GM12878 (cell line): ENCODE results near the gene IFNL2. TPM values are rescaled to one million over a fixed set of nuclear protein-coding genes. Genes with fewer than 3 reads are reported as not detected.

Source experiments
- ATAC-seq: fragments of 200-7000 bp; cut with Tn5 transposase; 3 replicates; pipeline ENCODE4 v1.9.1; 2020; ENCODE audit warnings: mild to moderate bottlenecking, moderate library complexity
- BruUV-seq: library from RNA; stranded (reverse); fragments of 400-500 nt; replicated peaks from 2 replicates; lab custom pipeline; 2021; lab: Mats Ljungman, UMichigan
- CTCF ChIA-PET: fragments of 300-600 bp; sonication (Branson Sonifier 250); formaldehyde crosslinking; extraction: SDS; loops from one replicate; lab custom pipeline; 2021; ENCODE audit warnings: inconsistent platforms; lab: Yijun Ruan, JAX
- POLR2A ChIA-PET: fragments of 350-600 bp; formaldehyde crosslinking; extraction: SDS; loops from one replicate; lab custom pipeline; 2021; ENCODE audit warnings: inconsistent platforms; lab: Charles Lee
- RAD21 ChIA-PET: fragments of 300-600 bp; sonication (Branson Sonifier 250); formaldehyde crosslinking; loops from one replicate; lab custom pipeline; 2023; ENCODE audit warnings: antibody characterized with exemption; ENCODE audit not compliant: unreplicated experiment; lab: Charles Lee
- SMC1A ChIA-PET: fragments of 300-600 bp; sonication (Branson Sonifier 250); formaldehyde crosslinking; loops from one replicate; lab custom pipeline; 2023; ENCODE audit not compliant: unreplicated experiment, uncharacterized antibody; lab: Charles Lee
- DNase-seq: peaks from one replicate; pipeline ENCODE4 v3.0.0-alpha.2; 2011; ENCODE audit warnings: low read depth, low spot score
- FAIRE-seq: peaks from 3 replicates; lab custom pipeline; 2011; peaks lifted over from hg19 to GRCh38; lab: Jason Lieb, UNC
- H2AFZ ChIP-seq: 2 replicates; pipeline ENCODE4 v1.6.0; 2011; ENCODE audit warnings: low read depth, low read length, control low read depth; ENCODE audit not compliant: control insufficient read depth
- H3K27ac ChIP-seq: 2 replicates; pipeline ENCODE4 v1.5.1; 2011; ENCODE audit warnings: control low read depth; ENCODE audit not compliant: control insufficient read depth, insufficient read depth
- H3K27me3 ChIP-seq, 2 experiments: replicated peaks in 1 of 2; 2 replicates each; pipeline versions ENCODE4 v1.6.0 to v1.6.1; 2011; ENCODE audit warnings: low read length in 1 of 2; ENCODE audit not compliant: control insufficient read depth in 2 of 2, insufficient read depth in 2 of 2
- H3K36me3 ChIP-seq, 2 experiments: 2 replicates each; pipeline ENCODE4 v1.5.1; 2011; ENCODE audit warnings: low read length in 1 of 2; ENCODE audit not compliant: control insufficient read depth in 2 of 2, insufficient read depth in 2 of 2
- H3K4me1 ChIP-seq: 2 replicates; pipeline ENCODE4 v1.6.1; 2011; ENCODE audit warnings: mild to moderate bottlenecking, low read length, moderate library complexity, mixed read lengths; ENCODE audit not compliant: control insufficient read depth, insufficient read depth
- H3K4me2 ChIP-seq: 2 replicates; pipeline ENCODE4 v1.6.0; 2011; ENCODE audit warnings: control low read depth; ENCODE audit not compliant: control insufficient read depth, insufficient read depth
- H3K4me3 ChIP-seq: fragments of 200-600 bp; sonication (generic); 2 replicates; pipeline ENCODE4 v1.5.1; 2016
- H3K79me2 ChIP-seq: 2 replicates; pipeline ENCODE4 v1.6.0; 2011; ENCODE audit warnings: low read length; ENCODE audit not compliant: control insufficient read depth, insufficient read depth
- H3K9ac ChIP-seq: 2 replicates; pipeline ENCODE4 v1.8.0; 2011; ENCODE audit warnings: low read length, control low read depth, mixed read lengths; ENCODE audit not compliant: control insufficient read depth, insufficient read depth
- H3K9me3 ChIP-seq: replicated peaks from 3 replicates; pipeline ENCODE4 v1.5.1; 2011; ENCODE audit warnings: mild to moderate bottlenecking, low read length; ENCODE audit not compliant: control insufficient read depth, insufficient read depth
- H4K20me1 ChIP-seq: 2 replicates; pipeline ENCODE4 v1.6.0; 2011; ENCODE audit not compliant: control insufficient read depth, insufficient read depth
- CREB1 ChIP-seq: IDR thresholded peaks from 2 replicates; pipeline ENCODE4 v1.6.1; 2012; ENCODE audit warnings: low read depth, mild to moderate bottlenecking, inconsistent platforms
- ELK1 ChIP-seq: IDR thresholded peaks from 2 replicates; pipeline ENCODE4 v1.6.1; 2012; ENCODE audit warnings: low read depth, low read length, improper control_type of control experiment
- ESRRA ChIP-seq: IDR thresholded peaks from 2 replicates; pipeline ENCODE4 v1.6.1; 2012; ENCODE audit warnings: mild to moderate bottlenecking, low read length, improper control_type of control experiment
- HDAC6 ChIP-seq: fragments of 200-600 bp; sonication (generic); IDR thresholded peaks from one replicate; pipeline ENCODE4 v1.8.0; 2017; ENCODE audit warnings: antibody characterized with exemption; ENCODE audit not compliant: unreplicated experiment
- JUNB ChIP-seq: IDR thresholded peaks from 2 replicates; pipeline ENCODE4 v1.6.1; 2016; ENCODE audit warnings: antibody characterized with exemption, mild to moderate bottlenecking
- MAX ChIP-seq: IDR thresholded peaks from 2 replicates; pipeline ENCODE4 v1.6.1; 2012; ENCODE audit warnings: low read depth, low read length, improper control_type of control experiment
- SKIL ChIP-seq: fragments of 450-650 bp; IDR thresholded peaks from 2 replicates; pipeline ENCODE4 v1.6.1; 2017; ENCODE audit warnings: mild to moderate bottlenecking, low read depth, inconsistent platforms; ENCODE audit not compliant: poor library complexity, severe bottlenecking
- SMAD1 ChIP-seq: fragments of 450-650 bp; IDR thresholded peaks from 2 replicates; pipeline ENCODE4 v1.6.1; 2018; ENCODE audit warnings: mild to moderate bottlenecking, low read depth; ENCODE audit not compliant: partially characterized antibody
- SMC3 ChIP-seq: IDR thresholded peaks from 2 replicates; pipeline ENCODE4 v1.6.1; 2011; ENCODE audit warnings: low read length, improper control_type of control experiment, borderline replicate concordance
- SRF ChIP-seq, 2 experiments: IDR thresholded peaks; 2 replicates each; pipeline ENCODE4 v1.6.1; 2011; ENCODE audit warnings: low read depth in 2 of 2, low read length in 2 of 2, mild to moderate bottlenecking in 1 of 2, moderate library complexity in 1 of 2
- TCF7 ChIP-seq: IDR thresholded peaks from 2 replicates; pipeline ENCODE4 v1.6.1; 2014; ENCODE audit warnings: antibody characterized with exemption, borderline replicate concordance
- ZBTB11 ChIP-seq: fragments of 450-650 bp; formaldehyde crosslinking; IDR thresholded peaks from 2 replicates; pipeline ENCODE4 v1.5.0; 2022; ENCODE audit warnings: mild to moderate bottlenecking, missing genetic modification characterization
- WGBS: methylation state at CpG from one replicate; pipeline ENCODE4 v1.1.6; 2016; ENCODE audit warnings: low lambda C conversion rate; ENCODE audit not compliant: insufficient replicate concordance, insufficient coverage; ENCODE audit errors: missing lambda C conversion rate; 5-methylcytosine and 5-hydroxymethylcytosine counted together
- in situ Hi-C: fragments of 300-500 bp; cut with MboI; formaldehyde crosslinking; loops from 9 replicates; pipeline ENCODE4 v1.14.3; 2018; ENCODE audit warnings: mixed read lengths
- intact Hi-C: fragments of 100-400 bp; cut with micrococcal nuclease; formaldehyde crosslinking; loops from one replicate; pipeline ENCODE4 v1.14.2; 2022; ENCODE audit not compliant: unreplicated experiment
- polyA plus RNA-seq, 11 experiments: library from polyadenylated mRNA; depleted of rRNA in 4 of 11; unstranded in 6 of 11; stranded (reverse) in 5 of 11; fragments of >200 nt; fragmentation: Nextera tagmentation in 4 of 11; fragmentation: Illumina TruSeq in 1 of 11; extraction: Ambion mirVana in 4 of 11; extraction: Trizol in 1 of 11; gene quantifications; 1 replicate in 1 of 11; 2 replicates in 10 of 11; pipeline versions ENCODE4 v1.2.1 to v1.2.3, GENCODE V29; 2011 to 2016; ENCODE audit warnings: inconsistent platforms in 2 of 11, missing spikeins in 2 of 11, low read depth in 1 of 11
- total RNA-seq, 4 experiments: library from RNA; depleted of rRNA in 3 of 4; stranded (reverse); fragments of >200 nt in 3 of 4; fragmentation: Illumina TruSeq in 1 of 4; extraction: Trizol in 1 of 4; gene quantifications; 2 replicates each; pipeline versions ENCODE4 v1.2.1 to v1.2.3, GENCODE V29; 2013 to 2021

The IFNL2 gene
- total and polyA plus RNA-seq, 10 of the 15 experiments (the other 5 are each of a cell fraction or from before 2014, with no cell fraction given): 0.24 TPM; not detected in 9

- TF ChIP-seq ZBTB11 (CRISPR knock-in tag): no peak
- no peak for TF ChIP-seq ELK1
- TF ChIP-seq SMC3: no peak
- TF ChIP-seq HDAC6: no peak
- no peak for TF ChIP-seq CREB1
Observed at GRCh38 chr19:39247701-39248664, 20.2 kb upstream of the IFNL2 start (continued).

GRCh38 chr19:39248806-39249205 is 19.4 kb upstream of the IFNL2 start, which contains the start of gene IFNL4:
IFNL4 (minus strand) TSS chr19:39248856.
- WGBS: 40% methylated on average over 13 of the region's 13 CpGs
- H3K27me3 ChIP-seq: peaks cover 2% of the 10 kb centered on the region in 2 experiments; a peak in 3 of 4 replicates
- intact Hi-C loops: no loop called here
- no peak within 1 kb of the TSS for H3K4me3 ChIP-seq
- no peaks in the 10 kb centered on the region for H4K20me1 ChIP-seq
- TF ChIP-seq SRF (IDR thresholded peaks at IDR 0.05; ENCODE audit: low read depth in 2 of 2, low read length in 2 of 2) (no peak), JUNB (no peak), ESRRA (no peak), SKIL (no peak), TCF7 (no peak), SMAD1 (no peak), MAX (no peak)
- no peaks in the 10 kb centered on the region for H3K36me3 ChIP-seq
- no peak within 1 kb of the TSS for H3K4me2 ChIP-seq
- H3K9me3 ChIP-seq: no peaks in the 10 kb centered on the region
- DNase-seq (no peak), ATAC-seq (no peak), FAIRE-seq (no peak)
- H3K79me2 ChIP-seq: no peaks in the 10 kb centered on the region
- no peak within 1 kb of the TSS for H3K9ac ChIP-seq
- RAD21 ChIA-PET: no interaction called here
- in situ Hi-C loops: no loop called here
- POLR2A ChIA-PET: no interaction called here
- CTCF ChIA-PET: no interaction called here
- no peak within 1 kb of the TSS for H2AFZ ChIP-seq
- no peak within 1 kb of the TSS for H3K27ac ChIP-seq
- no TSS peak for BruUV-seq
- SMC1A ChIA-PET: no interaction called here
- H3K4me1 ChIP-seq: no peaks in the 10 kb centered on the region
